Breast epithelium (tissue), 4 donors: Measurements from ENCODE around the gene NKIRAS2. TPM values are rescaled to one million over a fixed set of nuclear protein-coding genes. Genes with fewer than 3 reads are reported as not detected.
"Not testable (repeated sequence)": the region's sequence is repeated elsewhere in the genome, so short reads cannot be mapped to it uniquely, and the experiment has no call there.

ENCODE experiments used
- DNase-seq, 2 donors: peaks; one replicate each; pipeline ENCODE4 v3.0.0-alpha.2; 2019; ENCODE audit warnings: low spot score in 2 of 2
- H3K27ac ChIP-seq, 2 donors: fragments of 200-600 bp; sonication (generic) in 1 of 2; one replicate each; pipeline ENCODE4 v1.5.1; 2016 to 2019; ENCODE audit warnings: mild to moderate bottlenecking in 1 of 2
- H3K27me3 ChIP-seq, 2 donors: fragments of 200-600 bp; sonication (generic) in 1 of 2; one replicate each; pipeline versions ENCODE4 v1.5.1 to v1.6.0; 2017 to 2019; ENCODE audit warnings: control low read depth in 1 of 2, mild to moderate bottlenecking in 1 of 2
- H3K36me3 ChIP-seq: fragments of 200-600 bp; one replicate; pipeline ENCODE4 v1.5.1; 2019
- H3K4me1 ChIP-seq, 2 donors: fragments of 200-600 bp; sonication (generic); one replicate each; pipeline ENCODE4 v1.5.1; 2016 to 2019; ENCODE audit warnings: control low read depth in 1 of 2
- H3K4me3 ChIP-seq, 3 donors: fragments of 200-600 bp; sonication (generic); 1 replicate in 2 of 3; 2 replicates in 1 of 3; pipeline ENCODE4 v1.5.1; 2016 to 2019; ENCODE audit warnings: mild to moderate bottlenecking in 3 of 3, moderate library complexity in 2 of 3
- H3K9me3 ChIP-seq, 2 donors: fragments of 200-600 bp; sonication (generic) in 1 of 2; one replicate each; pipeline ENCODE4 v1.5.1; 2016 to 2019; ENCODE audit warnings: control low read depth in 1 of 2
- POLR2A ChIP-seq: fragments of 450-650 bp; IDR thresholded peaks from one replicate; pipeline ENCODE4 v1.6.1; 2016; ENCODE audit warnings: antibody characterized with exemption, mild to moderate bottlenecking, moderate library complexity
- POLR2AphosphoS5 ChIP-seq, 3 donors: sonication (generic); formaldehyde crosslinking; IDR thresholded peaks; one replicate each; pipeline ENCODE4 v1.6.1; 2017; ENCODE audit warnings: antibody characterized with exemption in 3 of 3
- intact Hi-C: fragments of 100-400 bp; cut with DNase I; formaldehyde crosslinking; loops from one replicate; pipeline ENCODE4 v1.15.1; 2023; ENCODE audit warnings: low total_unique reads
- total RNA-seq, 3 donors: library from RNA; depleted of rRNA; stranded (reverse); fragments of >200 nt; gene quantifications; one replicate each; pipeline ENCODE4 v1.1.0, GENCODE V29; 2016
- TF ChIP-seq, protein P1 (sequence below), 3 donors: fragments of 450-650 bp; IDR thresholded peaks; one replicate each; pipeline ENCODE4 v1.5.1; 2016 to 2017; ENCODE audit warnings: antibody characterized with exemption in 3 of 3, mild to moderate bottlenecking in 3 of 3, moderate library complexity in 3 of 3

The NKIRAS2 gene
- total RNA-seq, 3 donors from 2014 or later: 21.6 to 33.8 (median 22.5) TPM

DNA sequence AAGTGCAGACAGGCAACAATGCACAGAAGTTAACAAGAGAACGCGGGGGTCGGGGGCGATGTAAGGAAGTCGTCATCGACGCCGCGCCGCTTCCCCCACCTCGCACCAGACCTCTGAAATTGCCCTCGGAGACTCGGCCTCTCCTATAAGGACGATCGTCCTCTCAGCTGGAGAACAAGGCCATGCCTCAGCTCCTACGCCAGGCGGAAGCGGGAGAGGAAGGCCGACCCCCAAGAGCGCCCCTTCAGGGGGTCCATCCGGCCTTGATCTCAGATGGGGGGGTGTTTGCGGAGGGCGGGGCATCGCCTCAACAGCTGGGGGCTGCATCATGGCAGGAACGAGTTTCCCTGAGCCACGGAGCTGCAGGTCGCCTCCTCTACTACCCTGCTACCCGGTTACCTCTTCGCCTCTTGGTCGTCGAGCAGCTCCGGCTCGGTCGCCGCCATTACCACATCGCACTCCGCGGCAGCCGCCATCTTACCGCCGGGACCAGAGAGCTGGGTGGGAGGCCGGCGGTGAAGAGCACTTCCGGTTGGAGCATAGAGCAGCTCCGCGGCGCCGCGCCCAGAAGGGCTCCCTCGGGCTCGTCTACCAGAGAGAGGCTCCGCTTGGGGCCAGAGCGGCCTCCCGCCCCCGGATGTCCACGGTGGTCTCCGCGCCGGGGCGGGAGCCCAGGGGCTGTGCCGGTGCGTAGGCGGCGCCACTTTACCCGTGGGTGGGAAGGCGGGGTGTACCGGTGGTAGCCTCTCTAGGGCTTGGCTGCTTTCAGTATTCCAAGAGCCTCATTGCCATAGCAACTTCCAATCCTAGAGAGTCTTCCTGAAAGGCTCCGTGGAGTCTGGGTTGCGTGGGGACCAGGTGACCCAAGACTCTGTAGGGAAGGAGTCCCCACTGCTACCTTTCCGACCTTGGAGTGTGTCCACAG lies 2.7 kb upstream of the NKIRAS2 start, which contains the start of gene DNAJC7:
DNAJC7 (minus strand) TSS at position 499 of the 925 bp plus-strand sequence; CDS start at position 476, 23 bp downstream.
- DNase-seq: peak; percentile 88 to 89
- Histone ChIP-seq H3K27ac (peak within 1 kb of the TSS; percentile 95 to 96), H3K36me3 (no peaks in the 10 kb centered on the region), H3K4me3 (peak within 1 kb of the TSS; percentile 94 to 98 (median 95)), H3K4me1 (peaks cover 0 to 13% of the 10 kb centered on the region in 2 donors), H3K27me3 (no peaks in the 10 kb centered on the region), H3K9me3 (no peaks in the 10 kb centered on the region)
- TF ChIP-seq, protein P1, sequence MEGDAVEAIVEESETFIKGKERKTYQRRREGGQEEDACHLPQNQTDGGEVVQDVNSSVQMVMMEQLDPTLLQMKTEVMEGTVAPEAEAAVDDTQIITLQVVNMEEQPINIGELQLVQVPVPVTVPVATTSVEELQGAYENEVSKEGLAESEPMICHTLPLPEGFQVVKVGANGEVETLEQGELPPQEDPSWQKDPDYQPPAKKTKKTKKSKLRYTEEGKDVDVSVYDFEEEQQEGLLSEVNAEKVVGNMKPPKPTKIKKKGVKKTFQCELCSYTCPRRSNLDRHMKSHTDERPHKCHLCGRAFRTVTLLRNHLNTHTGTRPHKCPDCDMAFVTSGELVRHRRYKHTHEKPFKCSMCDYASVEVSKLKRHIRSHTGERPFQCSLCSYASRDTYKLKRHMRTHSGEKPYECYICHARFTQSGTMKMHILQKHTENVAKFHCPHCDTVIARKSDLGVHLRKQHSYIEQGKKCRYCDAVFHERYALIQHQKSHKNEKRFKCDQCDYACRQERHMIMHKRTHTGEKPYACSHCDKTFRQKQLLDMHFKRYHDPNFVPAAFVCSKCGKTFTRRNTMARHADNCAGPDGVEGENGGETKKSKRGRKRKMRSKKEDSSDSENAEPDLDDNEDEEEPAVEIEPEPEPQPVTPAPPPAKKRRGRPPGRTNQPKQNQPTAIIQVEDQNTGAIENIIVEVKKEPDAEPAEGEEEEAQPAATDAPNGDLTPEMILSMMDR (IDR thresholded peaks at IDR 0.05): no peak
- TF ChIP-seq POLR2AphosphoS5 (IDR thresholded peaks at IDR 0.05) (peak; percentile 65 to 93 (median 80)), POLR2A (peak; percentile 49)
- intact Hi-C loops: no loop called here

GRCh38 chr17:42017866-42018200 lies 2.1 kb upstream of the NKIRAS2 start:
- Histone ChIP-seq H3K9me3 (no peaks in the 10 kb centered on the region), H3K27me3 (no peaks in the 10 kb centered on the region), H3K4me3 (peak overlapping the region; percentile 94 to 98 (median 95)), H3K4me1 (peaks cover 0 to 13% of the 10 kb centered on the region in 2 donors), H3K36me3 (no peaks in the 10 kb centered on the region), H3K27ac (peak overlapping the region; percentile 95 to 96)
- TF ChIP-seq, protein P1 (IDR thresholded peaks at IDR 0.05): no peak
- TF ChIP-seq POLR2AphosphoS5 (IDR thresholded peaks at IDR 0.05) (no peak), POLR2A (no peak)
- intact Hi-C loops: no loop called here
- no peak for DNase-seq

GRCh38 chr17:42018339-42018738 lies 1.6 kb upstream of the NKIRAS2 start:
- intact Hi-C loops: no loop called here
- H3K4me1 ChIP-seq: peaks cover 0 to 13% of the 10 kb centered on the region in 2 donors
- H3K27me3 ChIP-seq: no peaks in the 10 kb centered on the region
- no peaks in the 10 kb centered on the region for H3K9me3 ChIP-seq
- TF ChIP-seq, protein P1 (IDR thresholded peaks at IDR 0.05): no peak
- no peak for TF ChIP-seq POLR2AphosphoS5 (IDR thresholded peaks at IDR 0.05)
- no peak for TF ChIP-seq POLR2A
- no peaks in the 10 kb centered on the region for H3K36me3 ChIP-seq
- peak overlapping the region; percentile 95 to 96 for H3K27ac ChIP-seq
- peak overlapping the region; percentile 94 to 98 (median 95) for H3K4me3 ChIP-seq
- DNase-seq: no peak

- Histone ChIP-seq H3K4me3 (no peak overlapping the region), H3K4me1 (peaks cover 0 to 13% of the 10 kb centered on the region in 2 donors), H3K27me3 (no peaks in the 10 kb centered on the region), H3K36me3 (no peaks in the 10 kb centered on the region), H3K27ac (no peak overlapping the region), H3K9me3 (no peaks in the 10 kb centered on the region)
- intact Hi-C loops: no loop called here
- TF ChIP-seq, protein P1 (IDR thresholded peaks at IDR 0.05): no peak
- TF ChIP-seq POLR2AphosphoS5 (IDR thresholded peaks at IDR 0.05) (no peak), POLR2A (no peak)
- DNase-seq: no peak
These were observed 902 bp upstream of the NKIRAS2 start for GRCh38 chr17:42018988-42019387.

DNA sequence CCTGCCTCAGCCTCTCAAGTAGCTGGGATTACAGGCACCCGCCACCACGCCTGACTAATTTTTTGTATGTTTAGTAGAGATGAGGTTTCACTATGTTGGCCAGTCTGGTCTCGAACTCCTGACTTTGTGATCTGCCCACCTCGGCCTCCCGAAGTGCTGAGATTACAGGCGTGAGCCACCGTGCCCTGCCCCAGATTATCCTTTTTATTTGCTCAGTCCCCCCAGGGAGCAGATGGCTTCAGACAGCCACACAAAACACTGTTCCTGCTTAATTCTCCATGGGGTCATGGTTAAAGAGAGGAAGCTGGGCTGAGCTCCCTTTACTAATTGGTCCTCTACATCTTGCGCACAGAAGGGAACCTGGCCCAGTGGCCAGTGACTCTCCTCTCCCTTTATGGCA lies 955 bp downstream of the NKIRAS2 start:
- Histone ChIP-seq H3K27ac (peak overlapping the region in 1 of 2 donors; percentile 85), H3K4me3 (peak overlapping the region; percentile 80 to 94 (median 85)), H3K4me1 (peaks cover 3 to 16% of the 10 kb centered on the region in 2 donors)
- not testable (repeated sequence) for H3K9me3 ChIP-seq, H3K27me3 ChIP-seq, H3K36me3 ChIP-seq, DNase-seq
- intact Hi-C loops: loop anchor here (10.0 kb wide), 1 partner anchor 56 kb away; the partner anchor contains the start of gene CNP
